Tibial nerve (tissue), 4 donors: Measurements from ENCODE around the gene ULBP2. TPM values are rescaled to one million over a fixed set of nuclear protein-coding genes. Genes with fewer than 3 reads are reported as not detected.
"Not testable (repeated sequence)": the region's sequence is repeated elsewhere in the genome, so short reads cannot be mapped to it uniquely, and the experiment has no call there.

Experiments used
- DNase-seq, 2 donors: peaks; one replicate each; pipeline ENCODE4 v3.0.0-alpha.2; 2019; ENCODE audit warnings: low spot score in 2 of 2
- H3K27ac ChIP-seq, 4 donors: fragments of 200-600 bp; sonication (generic) in 3 of 4; one replicate each; pipeline ENCODE4 v1.5.1; 2017 to 2019; ENCODE audit warnings: mild to moderate bottlenecking in 1 of 4
- H3K27me3 ChIP-seq, 2 donors: fragments of 200-600 bp; sonication (generic) in 1 of 2; one replicate each; pipeline versions ENCODE4 v1.5.1 to v1.6.0; 2017 to 2019
- H3K36me3 ChIP-seq, 3 donors: fragments of 200-600 bp; sonication (generic); one replicate each; pipeline ENCODE4 v1.5.1; 2018 to 2019
- H3K4me1 ChIP-seq, 4 donors: fragments of 200-600 bp; sonication (generic) in 3 of 4; one replicate each; pipeline ENCODE4 v1.5.1; 2017 to 2019
- H3K4me3 ChIP-seq, 4 donors: fragments of 200-600 bp; sonication (generic) in 3 of 4; one replicate each; pipeline ENCODE4 v1.5.1; 2017 to 2019; ENCODE audit warnings: mild to moderate bottlenecking in 1 of 4, moderate library complexity in 1 of 4
- H3K9me3 ChIP-seq, 4 donors: fragments of 200-600 bp; sonication (generic) in 3 of 4; one replicate each; pipeline ENCODE4 v1.5.1; 2017 to 2019
- EP300 ChIP-seq, 2 donors: sonication (generic); formaldehyde crosslinking; IDR thresholded peaks; one replicate each; pipeline ENCODE4 v1.6.1; 2017; ENCODE audit warnings: antibody characterized with exemption in 2 of 2, mild to moderate bottlenecking in 1 of 2
- POLR2A ChIP-seq, 2 donors: fragments of 450-650 bp; IDR thresholded peaks; one replicate each; pipeline ENCODE4 v1.6.1; 2017; ENCODE audit warnings: antibody characterized with exemption in 2 of 2, mild to moderate bottlenecking in 2 of 2, moderate library complexity in 2 of 2
- WGBS, 2 donors: methylation state at CpG; one replicate each; pipeline ENCODE4 v1.1.5; 2018; 5-methylcytosine and 5-hydroxymethylcytosine counted together
- total RNA-seq, 4 donors: library from RNA; depleted of rRNA; stranded (reverse); fragments of >200 nt; gene quantifications; one replicate each; pipeline ENCODE4 v1.1.0, GENCODE V29; 2016
- TF ChIP-seq, protein P1 (sequence below), 5 experiments: fragments of 200-600 bp in 3 of 5; fragments of 450-650 bp in 2 of 5; sonication (generic) in 3 of 5; IDR thresholded peaks; one replicate each; pipeline ENCODE4 v1.5.1; 2016 to 2019; ENCODE audit warnings: antibody characterized with exemption in 5 of 5, mild to moderate bottlenecking in 3 of 5, moderate library complexity in 2 of 5

The ULBP2 gene
- total RNA-seq, 4 donors from 2014 or later: 0.22 TPM; not detected in 3

DNA sequence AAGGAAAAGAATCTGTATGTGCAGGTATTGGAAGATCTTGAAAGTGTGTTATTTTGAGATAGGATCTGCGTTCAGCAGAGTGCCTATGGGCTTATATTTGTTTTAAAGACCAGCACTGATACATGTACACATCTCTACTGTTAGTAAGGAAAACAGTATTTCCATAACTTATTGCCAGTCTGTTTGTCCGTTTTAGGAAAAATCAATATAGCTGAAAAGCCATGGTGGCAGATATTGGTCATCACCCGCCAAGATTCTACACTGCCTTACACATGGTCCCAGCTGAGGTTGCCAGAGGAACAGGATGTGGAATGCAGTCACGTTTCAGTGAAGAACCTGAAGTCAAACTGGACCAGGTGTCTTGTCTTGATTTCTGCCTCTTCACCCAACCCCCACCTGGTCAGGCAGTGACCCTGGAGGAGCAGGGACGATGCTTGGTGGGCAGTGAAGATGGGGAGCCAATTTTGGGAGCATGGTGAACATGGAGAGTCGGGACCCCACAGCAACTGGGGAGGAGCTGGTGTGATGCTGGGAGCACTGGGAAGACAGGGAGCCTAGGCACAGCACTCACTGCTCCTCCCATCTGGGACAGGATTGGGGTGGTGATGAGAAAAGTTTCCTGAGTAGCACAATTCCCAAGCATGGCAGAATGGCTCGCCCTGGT is 14.0 kb downstream of the ULBP2 start:
- 44 to 46% methylated on average over 7 of the region's 7 CpGs for WGBS, 2 donors
- H3K4me3 ChIP-seq, H3K36me3 ChIP-seq, H3K27ac ChIP-seq, DNase-seq, H3K4me1 ChIP-seq, H3K9me3 ChIP-seq: not testable (repeated sequence)
- peaks cover 0 to 92% of the 10 kb centered on the region in 2 donors for H3K27me3 ChIP-seq

DNA sequence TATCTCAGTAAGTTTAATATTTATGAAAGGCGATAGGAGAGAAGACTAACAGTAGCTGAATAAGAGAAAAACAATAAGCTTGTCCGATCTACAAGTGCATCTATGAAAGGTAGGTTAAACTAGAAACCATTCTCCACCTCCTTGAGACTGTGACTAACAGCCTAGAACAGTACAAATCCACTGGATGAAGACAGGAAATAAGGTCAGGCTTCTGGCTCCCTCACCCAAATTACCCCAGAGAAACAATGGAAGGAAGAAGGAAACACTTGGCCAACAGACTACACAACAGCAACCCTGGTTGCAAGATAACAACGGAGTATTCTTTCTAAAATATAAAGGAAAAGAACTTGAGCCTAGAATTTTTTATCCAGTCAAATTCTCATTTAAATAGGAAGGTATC is 16.3 kb downstream of the ULBP2 start:
- Histone ChIP-seq H3K4me1 (peaks cover 0 to 11% (median under 1%) of the 10 kb centered on the region in 4 donors), H3K27me3 (peaks cover 0 to 92% of the 10 kb centered on the region in 2 donors)
- H3K27ac ChIP-seq, H3K36me3 ChIP-seq, H3K4me3 ChIP-seq, DNase-seq, H3K9me3 ChIP-seq: not testable (repeated sequence)
- WGBS, 2 donors: 42 to 52% methylated on average over 3 of the region's 3 CpGs

DNA sequence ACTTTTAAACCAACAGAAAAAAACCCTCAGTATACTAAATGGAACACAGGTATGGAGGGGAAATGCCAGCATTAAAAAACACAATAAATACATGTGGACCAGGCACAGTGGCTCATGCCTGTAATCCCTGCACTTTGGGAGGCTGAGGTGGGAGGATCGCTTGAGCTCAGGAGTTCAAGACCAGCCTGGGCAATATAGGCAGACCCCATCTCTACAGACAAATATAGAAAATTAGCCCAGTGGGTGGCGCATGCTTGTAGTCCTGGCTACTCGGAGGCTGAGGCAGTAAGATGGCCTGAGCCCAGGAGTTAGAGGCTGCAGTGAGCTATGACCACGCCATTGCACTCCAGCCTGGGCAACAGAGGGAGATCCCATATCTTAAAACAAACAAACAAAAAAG is 18.0 kb downstream of the ULBP2 start:
- 74 to 76% methylated on average over 4 of the region's 4 CpGs for WGBS, 2 donors
- H3K27me3 ChIP-seq: peaks cover 5 to 94% of the 10 kb centered on the region in 2 donors

DNA sequence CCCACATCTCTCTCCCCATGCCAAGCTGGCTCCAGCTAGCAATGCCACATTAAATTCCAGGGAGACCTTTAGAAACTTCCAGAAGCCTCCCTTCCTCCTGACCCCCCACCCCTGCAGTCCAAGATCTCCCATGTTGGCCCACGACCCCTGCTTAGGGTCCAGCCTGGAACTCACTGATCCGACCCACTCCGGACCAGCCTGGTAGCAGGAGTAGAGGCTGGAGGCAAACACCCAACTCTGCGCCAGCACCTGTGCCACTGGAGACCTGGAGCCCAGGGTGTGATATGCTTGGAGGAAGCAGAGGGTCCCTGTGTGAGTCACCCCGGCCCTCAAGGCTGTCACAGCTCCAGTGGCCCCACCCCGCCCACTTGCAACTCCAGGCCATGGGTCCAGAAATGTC is 18.7 kb downstream of the ULBP2 start:
- Histone ChIP-seq H3K4me3 (no peak overlapping the region), H3K27me3 (peaks cover 5 to 94% of the 10 kb centered on the region in 2 donors), H3K27ac (no peak overlapping the region), H3K4me1 (peaks cover 0 to 26% (median 20%) of the 10 kb centered on the region in 4 donors), H3K36me3 (no peaks in the 10 kb centered on the region), H3K9me3 (no peaks in the 10 kb centered on the region)
- DNase-seq: no peak
- TF ChIP-seq, protein P1, sequence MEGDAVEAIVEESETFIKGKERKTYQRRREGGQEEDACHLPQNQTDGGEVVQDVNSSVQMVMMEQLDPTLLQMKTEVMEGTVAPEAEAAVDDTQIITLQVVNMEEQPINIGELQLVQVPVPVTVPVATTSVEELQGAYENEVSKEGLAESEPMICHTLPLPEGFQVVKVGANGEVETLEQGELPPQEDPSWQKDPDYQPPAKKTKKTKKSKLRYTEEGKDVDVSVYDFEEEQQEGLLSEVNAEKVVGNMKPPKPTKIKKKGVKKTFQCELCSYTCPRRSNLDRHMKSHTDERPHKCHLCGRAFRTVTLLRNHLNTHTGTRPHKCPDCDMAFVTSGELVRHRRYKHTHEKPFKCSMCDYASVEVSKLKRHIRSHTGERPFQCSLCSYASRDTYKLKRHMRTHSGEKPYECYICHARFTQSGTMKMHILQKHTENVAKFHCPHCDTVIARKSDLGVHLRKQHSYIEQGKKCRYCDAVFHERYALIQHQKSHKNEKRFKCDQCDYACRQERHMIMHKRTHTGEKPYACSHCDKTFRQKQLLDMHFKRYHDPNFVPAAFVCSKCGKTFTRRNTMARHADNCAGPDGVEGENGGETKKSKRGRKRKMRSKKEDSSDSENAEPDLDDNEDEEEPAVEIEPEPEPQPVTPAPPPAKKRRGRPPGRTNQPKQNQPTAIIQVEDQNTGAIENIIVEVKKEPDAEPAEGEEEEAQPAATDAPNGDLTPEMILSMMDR (IDR thresholded peaks at IDR 0.05): no peak
- TF ChIP-seq EP300 (IDR thresholded peaks at IDR 0.05) (no peak), POLR2A (IDR thresholded peaks at IDR 0.05) (no peak)
- 72 to 76% methylated on average over 6 of the region's 6 CpGs for WGBS, 2 donors

More for the DNA sequence above, 18.0 kb downstream of the ULBP2 start:
- not testable (repeated sequence) for H3K27ac ChIP-seq, H3K9me3 ChIP-seq, H3K4me3 ChIP-seq, DNase-seq, H3K36me3 ChIP-seq
- H3K4me1 ChIP-seq: peaks cover 0 to 20% (median 14%) of the 10 kb centered on the region in 4 donors

DNA sequence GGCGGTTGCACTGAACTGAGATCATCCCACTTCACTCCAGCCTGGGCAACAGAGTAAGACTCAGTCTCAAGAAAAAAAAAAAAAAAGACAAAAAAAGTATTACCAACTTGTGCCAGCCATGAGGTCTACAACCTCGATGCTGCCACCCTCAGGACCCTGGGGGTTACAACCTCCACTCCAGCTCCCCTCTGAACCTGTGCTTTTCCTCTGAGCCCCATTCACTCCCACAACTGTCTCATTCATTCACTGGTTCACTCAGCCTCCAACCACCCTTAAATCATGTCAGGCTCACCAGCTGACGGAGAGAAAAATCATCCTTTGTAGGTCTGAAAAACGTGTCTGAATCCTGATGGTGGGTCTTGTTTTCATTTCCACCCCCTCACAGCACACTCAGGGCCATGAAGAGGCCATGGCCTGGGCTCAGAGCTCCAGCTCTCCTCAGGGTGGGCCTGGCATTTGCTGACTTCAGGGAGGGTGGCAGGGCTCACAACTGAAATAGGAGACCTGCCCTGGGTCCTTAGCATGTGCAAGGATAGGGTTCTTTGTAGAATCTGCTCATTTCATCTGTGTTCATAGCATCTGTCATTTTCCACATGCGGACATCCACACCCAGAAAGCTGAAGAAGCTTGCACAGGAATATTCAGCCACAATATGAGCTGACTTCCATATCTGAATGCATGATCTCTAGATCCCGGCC is 20.1 kb downstream of the ULBP2 start:
- H3K27ac ChIP-seq: no peak overlapping the region
- H3K9me3 ChIP-seq: no peaks in the 10 kb centered on the region
- peaks cover 5 to 93% of the 10 kb centered on the region in 2 donors for H3K27me3 ChIP-seq
- no peak overlapping the region for H3K4me3 ChIP-seq
- no peak for TF ChIP-seq POLR2A (IDR thresholded peaks at IDR 0.05)
- TF ChIP-seq EP300 (IDR thresholded peaks at IDR 0.05): no peak
- TF ChIP-seq, protein P1 (IDR thresholded peaks at IDR 0.05): no peak
- DNase-seq: no peak
- 67% methylated on average over 6 of the region's 6 CpGs for WGBS, 2 donors
- H3K36me3 ChIP-seq: no peaks in the 10 kb centered on the region
- peaks cover 0 to 30% (median 20%) of the 10 kb centered on the region in 4 donors for H3K4me1 ChIP-seq

DNA sequence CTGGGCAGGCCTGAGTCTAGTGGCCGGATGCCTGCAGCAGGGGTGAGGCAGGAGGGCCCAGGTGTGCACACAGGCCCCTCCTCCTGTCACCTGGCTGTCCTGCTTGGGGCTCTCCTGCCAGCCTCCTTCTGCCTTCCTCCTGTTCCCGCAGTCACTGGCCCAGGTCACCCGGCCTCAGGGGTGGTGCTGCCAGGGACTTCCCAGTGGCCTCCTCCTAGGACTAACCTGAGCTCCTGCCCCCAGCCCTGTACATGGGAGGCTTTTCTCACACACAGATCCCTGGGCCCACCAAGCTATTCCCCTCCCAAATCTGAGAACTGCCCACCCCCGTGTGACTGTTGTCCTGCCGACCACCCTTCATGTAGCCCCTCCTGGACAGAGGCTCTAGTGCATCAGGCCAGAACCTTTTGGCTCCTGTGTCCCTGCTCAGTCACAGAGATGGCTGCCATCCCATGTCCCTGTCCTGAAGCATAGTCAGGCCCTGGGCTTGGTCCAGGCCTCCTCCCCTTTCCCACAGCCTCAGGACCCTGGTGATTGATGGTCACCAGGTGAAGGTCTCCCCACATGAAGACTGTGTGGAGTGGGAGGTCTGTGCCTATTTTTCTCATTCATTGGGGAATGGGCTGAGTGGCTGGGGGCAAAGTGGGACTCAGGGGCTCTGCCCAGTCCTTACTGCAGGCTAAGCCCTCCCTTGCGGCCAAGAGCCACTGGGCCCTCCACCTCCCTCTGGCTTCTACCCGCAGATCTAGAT is 20.8 kb downstream of the ULBP2 start:
- H3K9me3 ChIP-seq: no peaks in the 10 kb centered on the region
- peaks cover 0 to 30% (median 20%) of the 10 kb centered on the region in 4 donors for H3K4me1 ChIP-seq
- H3K27ac ChIP-seq: no peak overlapping the region
- H3K27me3 ChIP-seq: peaks cover 5 to 86% of the 10 kb centered on the region in 2 donors
- no peak for DNase-seq
- TF ChIP-seq, protein P1 (IDR thresholded peaks at IDR 0.05): no peak
- TF ChIP-seq POLR2A (IDR thresholded peaks at IDR 0.05): no peak
- WGBS, 2 donors: 65 to 76% methylated on average over 6 to 7 of the region's 7 CpGs
- H3K36me3 ChIP-seq: no peaks in the 10 kb centered on the region
- H3K4me3 ChIP-seq: no peak overlapping the region
